GM12865 (cell line): ENCODE results near the gene PTK6.

Experiments used
- DNase-seq: peaks from one replicate; pipeline ENCODE4 v3.0.0; 2010; ENCODE audit warnings: low read depth
- H3K4me3 ChIP-seq: 2 replicates; pipeline ENCODE4 v1.5.1; 2011; ENCODE audit warnings: mild to moderate bottlenecking, low read depth, low read length, control low read depth
- TF ChIP-seq, protein P1 (sequence below): IDR thresholded peaks from 2 replicates; pipeline ENCODE4 v1.5.1; 2011; ENCODE audit warnings: low read length, control low read depth, low read depth, inconsistent platforms; ENCODE audit not compliant: insufficient read depth; ENCODE audit errors: missing control alignments

Gene PTK6

GRCh38 chr20:63553251-63553932 is 16.2 kb upstream of the PTK6 start:
- peak; percentile 94 for DNase-seq
- peak overlapping the region; percentile 65 for H3K4me3 ChIP-seq
- TF ChIP-seq, protein P1, sequence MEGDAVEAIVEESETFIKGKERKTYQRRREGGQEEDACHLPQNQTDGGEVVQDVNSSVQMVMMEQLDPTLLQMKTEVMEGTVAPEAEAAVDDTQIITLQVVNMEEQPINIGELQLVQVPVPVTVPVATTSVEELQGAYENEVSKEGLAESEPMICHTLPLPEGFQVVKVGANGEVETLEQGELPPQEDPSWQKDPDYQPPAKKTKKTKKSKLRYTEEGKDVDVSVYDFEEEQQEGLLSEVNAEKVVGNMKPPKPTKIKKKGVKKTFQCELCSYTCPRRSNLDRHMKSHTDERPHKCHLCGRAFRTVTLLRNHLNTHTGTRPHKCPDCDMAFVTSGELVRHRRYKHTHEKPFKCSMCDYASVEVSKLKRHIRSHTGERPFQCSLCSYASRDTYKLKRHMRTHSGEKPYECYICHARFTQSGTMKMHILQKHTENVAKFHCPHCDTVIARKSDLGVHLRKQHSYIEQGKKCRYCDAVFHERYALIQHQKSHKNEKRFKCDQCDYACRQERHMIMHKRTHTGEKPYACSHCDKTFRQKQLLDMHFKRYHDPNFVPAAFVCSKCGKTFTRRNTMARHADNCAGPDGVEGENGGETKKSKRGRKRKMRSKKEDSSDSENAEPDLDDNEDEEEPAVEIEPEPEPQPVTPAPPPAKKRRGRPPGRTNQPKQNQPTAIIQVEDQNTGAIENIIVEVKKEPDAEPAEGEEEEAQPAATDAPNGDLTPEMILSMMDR: no peak

DNA sequence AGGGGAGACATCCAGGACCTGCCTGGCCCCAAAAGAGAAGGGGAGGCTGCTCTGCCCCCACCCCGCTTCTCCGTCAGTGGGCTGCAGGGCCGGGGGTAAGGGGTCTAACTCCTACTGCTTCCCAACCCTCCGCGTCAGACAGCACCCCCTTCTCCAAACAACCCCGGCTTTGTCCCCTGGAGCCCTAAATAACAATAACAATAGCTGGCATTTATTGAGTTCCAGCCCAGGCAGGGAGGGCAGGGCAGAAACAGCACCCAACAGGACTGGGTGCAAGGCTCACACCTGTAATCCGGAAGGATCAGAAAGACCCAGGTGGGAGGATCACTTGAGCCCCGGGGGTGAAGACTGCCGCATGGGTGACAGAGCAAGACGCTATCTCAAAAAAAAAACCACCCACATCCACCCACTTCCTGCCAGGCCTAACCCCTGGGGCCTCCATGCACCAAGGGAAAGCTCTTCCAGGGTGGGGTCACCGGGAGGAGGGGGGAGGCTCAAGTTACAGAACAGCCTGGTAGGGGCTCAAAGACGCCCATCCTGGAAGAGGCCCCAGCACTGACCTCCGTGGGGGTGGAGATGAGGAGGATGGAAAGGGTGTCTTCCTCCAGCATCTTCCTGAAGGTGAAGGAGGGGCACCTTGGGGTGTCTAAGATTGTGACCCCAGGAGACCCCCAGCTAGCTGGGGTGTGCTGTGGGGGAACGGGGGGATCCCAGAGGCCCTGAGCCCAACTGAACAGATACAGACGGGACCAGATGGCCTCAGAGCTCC is 15.5 kb upstream of the PTK6 start:
- peak; percentile 87 for DNase-seq
- TF ChIP-seq, protein P1: no peak
- no peak overlapping the region; the same call in 1 of the 2 replicates for H3K4me3 ChIP-seq

DNA sequence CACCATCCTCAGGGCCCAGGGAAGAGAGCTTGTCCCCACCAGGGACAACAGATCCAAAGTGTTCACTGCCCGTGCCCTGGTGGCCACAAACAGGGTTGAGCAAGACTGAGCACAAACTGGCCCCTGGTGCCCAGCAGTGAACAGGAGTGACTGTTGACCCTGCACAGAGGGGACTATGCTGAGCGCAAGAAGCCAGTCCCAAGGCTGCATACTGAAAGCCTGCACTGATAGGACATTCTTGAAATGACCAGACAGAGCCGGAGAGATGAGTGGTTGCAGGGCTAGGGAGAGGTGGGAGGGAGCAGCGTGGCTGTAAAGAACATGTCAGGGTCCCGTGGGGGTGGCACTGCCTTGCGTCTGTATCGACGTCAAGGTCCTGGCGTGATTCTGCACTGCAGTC is 13.9 kb upstream of the PTK6 start:
- no peak for DNase-seq
- TF ChIP-seq, protein P1: no peak
- H3K4me3 ChIP-seq: no peak overlapping the region

- DNase-seq: no peak
- TF ChIP-seq, protein P1: no peak
- H3K4me3 ChIP-seq: no peak overlapping the region
Observed at GRCh38 chr20:63549679-63550282, 12.6 kb upstream of the PTK6 start.

DNA sequence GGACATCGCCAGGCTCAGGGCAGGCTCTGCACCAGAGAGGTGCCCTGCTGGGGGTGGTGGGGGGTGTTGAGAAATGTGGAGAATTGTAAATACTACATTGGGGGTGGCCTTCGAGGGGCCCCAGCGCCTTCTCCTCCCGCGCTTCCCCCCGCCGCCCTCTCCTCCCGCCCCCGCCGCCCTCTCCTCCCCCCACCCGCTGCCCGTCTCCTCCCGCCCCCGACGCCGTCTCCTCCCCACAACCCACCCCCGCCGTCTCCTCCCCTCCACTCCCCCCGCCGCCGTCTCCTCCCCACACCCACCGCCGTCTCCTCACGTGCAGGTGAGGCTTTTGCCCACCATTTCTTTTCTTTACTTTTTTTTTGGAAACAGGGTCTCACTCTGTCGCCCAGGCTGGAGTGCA is 11.8 kb upstream of the PTK6 start:
- TF ChIP-seq, protein P1: no peak
- H3K4me3 ChIP-seq: no peak overlapping the region
- DNase-seq: no peak

- TF ChIP-seq, protein P1: no peak
- DNase-seq: no peak
- H3K4me3 ChIP-seq: no peak overlapping the region
Observed at GRCh38 chr20:63548542-63548941, 11.4 kb upstream of the PTK6 start.
